HG02798 (cell line): ENCODE measurements around the gene MLC1.

Source experiments
- ATAC-seq: cut with Tn5 transposase; IDR thresholded peaks from one replicate; pipeline ENCODE4 v1.9.1; 2021; ENCODE audit warnings: mild to moderate bottlenecking; ENCODE audit not compliant: unreplicated experiment, poor library complexity

MLC1 gene

GRCh38 chr22:50081426-50082196, 3.6 kb downstream of the MLC1 start:
- no peak for ATAC-seq

- ATAC-seq = no peak
Measured at GRCh38 chr22:50080077-50080465, 5.2 kb downstream of the MLC1 start.

GRCh38 chr22:50078761-50079160, 6.5 kb downstream of the MLC1 start:
- no peak for ATAC-seq

- no peak for ATAC-seq
Measured at GRCh38 chr22:50078246-50078645, 7.0 kb downstream of the MLC1 start.

DNA sequence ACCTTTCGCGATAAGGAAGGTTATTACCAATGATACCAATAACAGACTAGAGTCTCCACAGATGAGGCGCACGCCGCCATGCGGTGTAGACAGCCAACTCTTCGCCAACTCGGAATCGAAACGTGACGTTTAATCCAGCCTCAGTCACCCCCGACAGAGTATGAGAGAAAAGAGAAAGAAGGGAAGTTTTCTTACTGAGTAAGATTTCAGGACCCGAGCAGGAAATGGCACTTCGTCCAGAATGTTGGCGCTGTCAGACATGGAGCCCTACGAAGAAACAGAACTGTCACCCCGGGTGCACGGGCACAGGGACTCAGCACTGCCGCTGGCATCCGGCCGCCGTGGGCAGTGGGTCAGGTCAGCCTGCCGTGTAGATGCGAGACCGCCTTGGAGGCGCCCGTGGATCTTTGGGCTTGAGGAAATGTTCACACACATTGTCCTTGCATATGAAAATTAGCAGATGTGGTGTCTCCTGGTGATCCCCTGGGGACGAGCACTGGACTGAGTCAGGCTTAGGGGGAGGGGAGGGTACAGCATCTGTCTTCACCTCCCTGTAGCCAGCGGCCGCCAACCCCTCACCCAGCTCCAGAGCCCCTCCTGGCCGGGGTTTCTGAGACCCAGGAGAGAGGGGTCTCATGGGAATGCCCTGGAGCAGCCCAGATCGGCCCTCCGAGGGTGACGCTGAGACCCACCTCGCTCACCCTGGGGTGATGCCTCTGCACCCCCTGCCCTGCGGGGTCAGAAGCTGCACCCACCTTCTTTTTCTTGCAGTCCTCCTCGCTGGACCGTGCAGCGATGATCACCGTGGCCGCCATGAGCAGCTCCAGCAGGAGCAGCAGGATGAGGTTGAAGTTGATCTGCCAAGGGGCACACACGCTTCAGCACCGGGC, 8.3 kb downstream of the MLC1 start:
- ATAC-seq = no peak

DNA sequence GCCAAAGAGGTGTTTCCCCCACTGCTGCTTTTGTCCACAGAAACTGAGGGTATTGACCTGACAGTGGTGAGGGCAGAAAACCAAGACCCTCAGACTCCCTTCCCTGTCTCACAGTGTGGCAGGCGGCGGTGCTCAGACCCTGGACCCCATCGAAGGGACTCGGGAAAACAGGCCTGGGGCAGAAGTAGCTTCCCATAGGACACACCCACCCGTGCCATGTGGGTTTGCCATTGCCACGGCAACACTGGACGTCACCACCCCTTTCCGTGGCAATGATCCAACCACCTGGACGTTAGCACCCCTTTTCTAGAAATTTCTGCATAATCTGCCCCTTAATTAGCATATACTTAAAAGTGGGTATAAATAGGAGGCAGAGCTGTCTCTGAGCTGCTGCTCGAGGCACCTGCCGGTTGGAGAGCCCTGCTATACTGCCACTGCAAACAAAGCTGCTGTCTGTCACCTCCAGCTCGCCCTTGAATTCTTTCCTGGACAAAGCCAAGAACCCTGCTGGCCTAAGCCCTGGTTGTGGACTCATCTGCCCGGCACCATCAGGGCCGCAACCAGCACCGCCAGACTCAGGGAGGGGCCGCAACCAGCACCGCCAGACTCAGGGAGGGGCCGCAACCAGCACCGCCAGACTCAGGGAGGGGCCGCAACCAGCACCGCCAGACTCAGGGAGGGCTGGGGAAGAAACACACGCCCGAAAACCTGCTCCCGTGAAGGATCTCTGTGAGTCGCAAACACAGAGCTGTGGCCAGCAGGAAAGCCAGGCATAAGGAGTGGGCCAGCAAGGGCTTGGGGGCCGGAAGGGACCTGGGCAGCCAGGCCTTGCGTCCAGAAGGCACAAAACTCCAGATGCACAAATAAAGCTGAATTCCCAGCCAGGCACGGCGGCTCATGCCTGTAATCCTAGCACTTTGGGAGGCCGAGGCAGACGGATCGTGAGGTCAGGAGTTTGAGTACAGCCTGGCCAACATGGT, 10.4 kb downstream of the MLC1 start:
- ATAC-seq = no peak

- ATAC-seq = no peak
Measured at GRCh38 chr22:50074056-50074455, 11.2 kb downstream of the MLC1 start.

GRCh38 chr22:50072714-50073538, 12.3 kb downstream of the MLC1 start:
- ATAC-seq = no peak

GRCh38 chr22:50072167-50072555, 13.1 kb downstream of the MLC1 start:
- ATAC-seq = no peak

DNA sequence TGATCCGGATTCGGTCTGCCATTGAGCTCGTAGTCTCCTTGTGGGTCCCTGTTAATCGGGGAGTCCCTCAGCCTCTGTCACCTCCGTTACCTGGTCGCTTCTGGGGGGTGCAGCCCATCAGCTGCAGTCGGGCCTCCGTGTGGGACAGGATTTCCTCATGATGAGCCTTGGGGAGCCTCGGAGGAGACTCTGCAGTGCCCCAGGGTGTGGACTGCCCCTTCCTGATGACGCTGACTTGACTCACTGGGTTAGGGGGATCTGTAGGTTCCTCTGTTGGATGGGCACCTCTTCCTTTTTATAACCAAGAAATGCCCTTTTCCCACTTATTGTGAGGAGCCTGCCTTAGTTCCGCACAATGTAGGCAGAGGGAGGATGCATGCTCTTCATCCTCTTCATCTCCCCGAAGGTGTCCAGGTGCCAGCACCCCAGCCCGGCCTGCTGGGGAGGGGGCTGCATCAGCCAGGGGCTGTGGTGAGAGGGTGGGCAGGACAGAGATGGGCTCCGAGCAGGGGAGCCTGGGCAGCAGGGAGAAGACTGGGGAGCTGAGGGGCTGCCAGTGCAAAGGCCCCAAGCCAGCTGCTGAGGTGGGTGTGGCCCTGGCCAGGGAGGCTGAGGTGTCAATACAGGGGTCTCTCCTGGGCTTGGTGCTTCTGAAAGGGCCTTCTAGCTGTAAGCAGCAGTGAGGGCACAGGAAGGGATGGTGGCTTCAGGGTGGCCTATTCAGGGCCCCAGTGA, 13.6 kb downstream of the MLC1 start:
- no peak for ATAC-seq

- no peak for ATAC-seq
Measured at GRCh38 chr22:50070366-50070765, 14.9 kb downstream of the MLC1 start.

DNA sequence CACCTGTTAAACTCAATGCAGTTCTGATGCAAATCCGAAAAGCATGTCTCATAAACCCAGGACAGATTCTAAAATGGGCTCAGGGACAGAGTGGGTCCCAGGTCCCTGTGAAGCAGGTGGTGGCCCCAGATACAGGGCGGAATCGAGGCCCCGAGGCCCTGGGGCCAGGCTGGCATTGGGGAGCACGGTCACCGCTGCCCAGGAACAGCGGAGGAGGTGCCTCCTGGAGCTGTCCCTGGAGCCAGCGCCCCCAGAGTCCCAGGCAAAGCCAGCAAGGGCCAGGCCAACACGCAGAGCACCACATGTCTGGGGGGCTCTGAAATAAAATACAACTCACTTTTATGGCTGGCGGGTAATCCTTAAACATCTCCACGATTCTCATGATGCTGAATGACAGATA, 17.1 kb downstream of the MLC1 start:
- ATAC-seq = no peak

- no peak for ATAC-seq
Measured at GRCh38 chr22:50067244-50067643, 18.0 kb downstream of the MLC1 start.

DNA sequence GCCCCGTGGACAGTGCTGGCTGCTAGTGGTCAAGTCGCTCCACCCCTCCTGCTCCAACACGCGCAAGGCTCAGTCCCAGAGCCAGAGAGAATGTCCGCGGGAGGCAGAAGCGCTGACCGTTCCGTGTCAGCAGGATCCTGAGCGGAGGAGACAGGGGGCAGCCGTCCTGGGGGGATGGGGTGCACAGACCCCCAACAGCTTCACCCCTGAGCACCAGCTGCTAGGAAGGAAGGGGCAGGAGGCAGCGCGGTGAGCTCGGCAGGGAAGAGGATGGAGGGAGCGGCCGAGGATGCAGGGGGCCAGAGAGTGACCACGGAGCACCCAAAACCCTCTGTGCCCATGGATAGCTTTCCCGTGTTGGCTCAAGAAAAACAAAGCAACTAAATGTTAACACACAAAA, 20.8 kb downstream of the MLC1 start:
- no peak for ATAC-seq

GRCh38 chr22:50063589-50064393, 21.4 kb downstream of the MLC1 start:
- no peak for ATAC-seq

DNA sequence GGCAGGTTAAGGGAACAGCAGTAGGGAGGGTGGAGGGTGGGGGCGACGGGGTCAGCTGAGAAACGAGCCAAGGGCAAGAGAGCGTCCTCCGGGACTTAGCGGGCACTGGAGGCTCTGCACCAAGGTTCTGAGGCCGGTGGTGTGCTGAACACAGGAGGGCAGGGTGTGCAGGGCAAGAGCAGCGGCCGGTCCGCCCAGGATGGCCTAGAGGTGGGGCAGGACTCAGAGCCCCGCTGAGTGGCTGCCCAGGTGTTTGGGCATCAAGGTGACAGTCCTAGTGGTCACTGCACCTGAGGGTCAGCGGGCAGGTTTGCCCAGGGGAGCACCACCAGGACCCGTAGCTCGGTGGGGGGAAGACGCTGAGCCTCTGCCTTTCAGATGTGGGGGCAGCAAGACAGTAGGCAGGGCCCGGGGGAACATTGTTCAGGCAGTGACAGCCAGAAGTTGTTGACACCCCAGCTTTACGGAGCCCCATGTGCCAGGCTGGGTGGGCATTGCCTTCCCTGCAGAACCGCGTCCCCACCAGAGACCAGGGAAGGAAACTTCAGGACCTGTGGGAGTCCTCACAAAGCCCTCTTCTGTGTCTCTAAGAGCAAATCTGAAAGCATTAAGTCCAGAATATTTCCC, 22.6 kb downstream of the MLC1 start:
- ATAC-seq = no peak

DNA sequence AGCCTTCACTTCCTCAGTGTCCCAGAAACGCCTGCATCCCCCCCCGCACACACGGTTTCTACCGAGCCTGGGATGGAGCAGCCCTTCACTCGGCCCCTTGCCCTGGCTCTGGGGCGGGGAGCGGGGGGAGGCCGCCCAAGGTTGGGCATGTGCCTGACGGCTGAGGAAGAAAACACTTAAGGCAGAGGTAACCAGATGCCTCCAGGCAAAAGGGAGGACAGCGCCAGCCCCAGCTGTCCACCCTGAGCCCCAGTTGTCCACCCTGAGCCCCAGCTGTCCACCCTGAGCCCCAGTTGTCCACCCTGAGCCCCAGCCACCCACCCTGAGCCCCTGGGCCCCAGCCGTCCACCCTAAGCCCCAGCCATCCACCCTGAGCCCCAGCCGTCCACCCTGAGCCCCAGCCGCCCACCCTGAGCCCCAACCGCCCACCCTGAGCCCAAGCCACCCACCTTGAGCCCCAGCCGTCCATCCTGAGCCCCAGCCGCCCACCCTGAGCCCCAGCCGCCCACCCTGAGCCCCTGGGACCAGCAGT, 23.3 kb downstream of the MLC1 start:
- ATAC-seq = no peak
